ENCODE results near the gene AGPAT2. TPM values are rescaled to one million over a fixed set of nuclear protein-coding genes. Genes with fewer than 3 reads are reported as not detected.
A peak's percentile ranks its signal among the peaks of the same experiment; 100 is the strongest.
"Not testable (repeated sequence)": the region's sequence is repeated elsewhere in the genome, so short reads cannot be mapped to it uniquely, and the experiment has no call there.

The AGPAT2 gene
- total RNA-seq, 1 donor: 76.5 TPM

GRCh38 chr9:136651860-136652259 is 35.4 kb downstream of the AGPAT2 start:
- DNase-seq (ENCODE audit: low read depth in 2 of 3, low spot score in 2 of 3): no peak

- DNase-seq (ENCODE audit: low read depth in 2 of 3, low spot score in 2 of 3): peak in 2 of 3 donors; percentile 72 to 79
These were observed 36.6 kb downstream of the AGPAT2 start for GRCh38 chr9:136650648-136651047.

GRCh38 chr9:136650021-136650420 is 37.2 kb downstream of the AGPAT2 start:
- DNase-seq (ENCODE audit: low read depth in 2 of 3, low spot score in 2 of 3): no peak

- DNase-seq (ENCODE audit: low read depth in 2 of 3, low spot score in 2 of 3): peak in 1 of 3 donors; percentile 24
These were observed 38.5 kb downstream of the AGPAT2 start for GRCh38 chr9:136648751-136649150.

- DNase-seq (ENCODE audit: low read depth in 2 of 3, low spot score in 2 of 3): no peak
These were observed 40.2 kb downstream of the AGPAT2 start for GRCh38 chr9:136646827-136647711.

- peak in 2 of 3 donors; percentile 86 to 90 for DNase-seq (ENCODE audit: low read depth in 2 of 3, low spot score in 2 of 3)
These were observed 41.1 kb downstream of the AGPAT2 start for GRCh38 chr9:136645903-136646754.

GRCh38 chr9:136645352-136645902 is 41.8 kb downstream of the AGPAT2 start:
- DNase-seq (ENCODE audit: low read depth in 2 of 3, low spot score in 2 of 3): no peak

GRCh38 chr9:136644593-136645351 is 42.5 kb downstream of the AGPAT2 start:
- DNase-seq (ENCODE audit: low read depth in 2 of 3, low spot score in 2 of 3): peak in 1 of 3 donors; percentile 73

- DNase-seq (ENCODE audit: low read depth in 2 of 3, low spot score in 2 of 3): peak in 2 of 3 donors; percentile 85 to 88
These were observed 43.0 kb downstream of the AGPAT2 start for GRCh38 chr9:136644343-136644592.

GRCh38 chr9:136643596-136644342 is 43.5 kb downstream of the AGPAT2 start:
- DNase-seq (ENCODE audit: low read depth in 2 of 3, low spot score in 2 of 3): no peak

- DNase-seq (ENCODE audit: low read depth in 2 of 3, low spot score in 2 of 3): no peak
These were observed 44.8 kb downstream of the AGPAT2 start for GRCh38 chr9:136642439-136642921.

GRCh38 chr9:136640171-136641111 is 46.8 kb downstream of the AGPAT2 start:
- DNase-seq (ENCODE audit: low read depth in 2 of 3, low spot score in 2 of 3): no peak

- DNase-seq (ENCODE audit: low read depth in 2 of 3, low spot score in 2 of 3): no peak
These were observed 52.4 kb downstream of the AGPAT2 start for GRCh38 chr9:136634904-136635303.

GRCh38 chr9:136632491-136633106 is 54.7 kb downstream of the AGPAT2 start:
- DNase-seq (ENCODE audit: low read depth in 2 of 3, low spot score in 2 of 3): not testable (repeated sequence)

GRCh38 chr9:136632072-136632471 is 55.2 kb downstream of the AGPAT2 start:
- DNase-seq (ENCODE audit: low read depth in 2 of 3, low spot score in 2 of 3): not testable (repeated sequence)

GRCh38 chr9:136631038-136632000 is 55.9 kb downstream of the AGPAT2 start:
- peak; percentile 64 to 93 (median 85) for DNase-seq (ENCODE audit: low read depth in 2 of 3, low spot score in 2 of 3)

- no peak for DNase-seq (ENCODE audit: low read depth in 2 of 3, low spot score in 2 of 3)
These were observed 56.6 kb downstream of the AGPAT2 start for GRCh38 chr9:136630662-136630992.

All from hematopoietic multipotent progenitor cell (in vitro differentiated cells).